H1 (cell line): Measurements from ENCODE around the gene GALNT5. TPM values are rescaled to one million over a fixed set of nuclear protein-coding genes. Genes with fewer than 3 reads are reported as not detected.

ENCODE experiments used
- BCL11A ChIP-seq, 2 experiments: IDR thresholded peaks; one replicate each; pipeline ENCODE4 v1.6.1; 2011; ENCODE audit warnings: low read depth in 2 of 2, low read length in 2 of 2, mild to moderate bottlenecking in 2 of 2
- CHD7 ChIP-seq: fragments of 300-600 bp; sonication (generic); IDR thresholded peaks from 2 replicates; pipeline ENCODE4 v1.7.1; 2012; ENCODE audit warnings: low read length, moderate library complexity, mild to moderate bottlenecking, inconsistent platforms; ENCODE audit not compliant: insufficient replicate concordance
- EGR1 ChIP-seq: IDR thresholded peaks from 2 replicates; pipeline ENCODE4 v1.6.1; 2011; ENCODE audit warnings: low read depth, low read length, borderline replicate concordance
- GTF2F1 ChIP-seq: IDR thresholded peaks from 2 replicates; pipeline ENCODE4 v1.6.1; 2012; ENCODE audit warnings: low read depth, low read length, improper control_type of control experiment, borderline replicate concordance
- SP4 ChIP-seq: IDR thresholded peaks from 2 replicates; pipeline ENCODE4 v1.6.1; 2012; ENCODE audit warnings: low read length, inconsistent platforms
- polyA plus RNA-seq, 7 experiments: library from polyadenylated mRNA; depleted of rRNA in 3 of 7; stranded (reverse) in 5 of 7; unstranded in 2 of 7; fragments of >200 nt in 5 of 7; fragments of 200-250 nt in 2 of 7; gene quantifications; 1 replicate in 5 of 7; 2 replicates in 1 of 7; 4 replicates in 1 of 7; pipeline versions ENCODE4 v1.2.1 to v1.2.3, GENCODE V29; 2011 to 2013; ENCODE audit warnings: missing spikeins in 2 of 7, mixed read lengths in 2 of 7
- total RNA-seq: library from RNA; stranded (reverse); fragmentation: NEBNext Ultra II Directional; extraction: Animal tissue kit (Norgen Biotek cat#: 25700); gene quantifications from 2 replicates; pipeline ENCODE4 v1.2.1, GENCODE V29; 2021

Gene GALNT5
- total and polyA plus RNA-seq, 2 of the 8 experiments (the other 6 are each of a cell fraction or from before 2014, with no cell fraction given): 0.02 to 0.06 TPM

GRCh38 chr2:157326698-157327097 is 69.2 kb downstream of the GALNT5 start (continued):
- TF ChIP-seq CHD7 (no peak), GTF2F1 (no peak), SP4 (no peak), EGR1 (no peak), BCL11A (IDR thresholded peaks at IDR 0.05; ENCODE audit: low read depth in 2 of 2, low read length in 2 of 2) (no peak)
